Measurements from ENCODE around the gene ARID3A.

ARID3A gene

DNA sequence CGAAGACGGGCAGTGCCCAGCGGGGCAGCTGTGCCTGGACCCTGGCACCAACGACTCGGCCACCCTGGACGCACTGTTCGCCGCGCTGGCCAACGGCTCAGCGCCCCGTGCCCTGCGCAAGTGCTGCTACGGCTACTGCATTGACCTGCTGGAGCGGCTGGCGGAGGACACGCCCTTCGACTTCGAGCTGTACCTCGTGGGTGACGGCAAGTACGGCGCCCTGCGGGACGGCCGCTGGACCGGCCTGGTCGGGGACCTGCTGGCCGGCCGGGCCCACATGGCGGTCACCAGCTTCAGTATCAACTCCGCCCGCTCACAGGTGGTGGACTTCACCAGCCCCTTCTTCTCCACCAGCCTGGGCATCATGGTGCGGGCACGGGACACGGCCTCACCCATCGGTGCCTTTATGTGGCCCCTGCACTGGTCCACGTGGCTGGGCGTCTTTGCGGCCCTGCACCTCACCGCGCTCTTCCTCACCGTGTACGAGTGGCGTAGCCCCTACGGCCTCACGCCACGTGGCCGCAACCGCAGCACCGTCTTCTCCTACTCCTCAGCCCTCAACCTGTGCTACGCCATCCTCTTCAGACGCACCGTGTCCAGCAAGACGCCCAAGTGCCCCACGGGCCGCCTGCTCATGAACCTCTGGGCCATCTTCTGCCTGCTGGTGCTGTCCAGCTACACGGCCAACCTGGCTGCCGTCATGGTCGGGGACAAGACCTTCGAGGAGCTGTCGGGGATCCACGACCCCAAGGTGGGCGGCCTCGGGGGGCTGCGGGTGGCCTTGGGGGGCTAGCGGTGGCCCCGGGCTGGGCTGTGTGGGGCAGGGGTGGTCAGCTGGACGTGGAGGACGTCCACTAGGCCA lies 79.2 kb downstream of the ARID3A start:
- peak; percentile 22 for DNase-seq (ENCODE audit: low spot score)

DNA sequence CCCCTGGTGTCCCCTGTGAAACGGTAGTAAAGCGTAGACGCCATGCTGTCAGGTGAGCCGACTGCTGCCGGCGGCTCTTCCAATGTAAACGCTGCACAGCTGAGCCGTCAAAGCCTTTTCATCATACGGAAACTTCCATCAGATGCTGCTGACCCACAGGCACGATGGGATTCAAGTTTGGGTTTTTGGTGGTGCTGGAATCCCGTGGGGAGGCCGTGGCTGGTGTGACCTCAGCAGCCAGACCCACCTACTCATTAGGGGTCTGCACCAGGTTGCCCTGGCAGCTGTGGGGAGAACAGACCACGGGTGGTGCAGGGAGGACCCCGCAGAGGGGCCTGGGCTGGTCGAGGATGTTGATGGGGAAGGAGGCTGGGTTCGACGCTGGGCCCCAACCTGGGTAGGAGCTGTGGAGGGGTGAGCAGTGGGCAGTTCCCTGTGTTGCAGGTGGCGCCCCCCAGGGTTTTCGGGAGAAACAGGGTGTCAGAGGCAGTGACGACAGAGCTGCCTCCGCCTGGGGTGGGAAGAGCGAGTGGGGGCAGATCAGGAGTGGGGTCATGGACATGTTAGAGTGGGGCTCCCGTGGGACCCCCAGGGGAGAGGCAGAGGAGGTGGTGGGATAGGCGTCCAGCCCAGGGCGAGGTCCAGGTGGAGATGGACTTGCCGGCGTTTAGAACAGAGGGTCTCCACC lies 81.0 kb downstream of the ARID3A start:
- DNase-seq (ENCODE audit: low spot score), result no peak

DNA sequence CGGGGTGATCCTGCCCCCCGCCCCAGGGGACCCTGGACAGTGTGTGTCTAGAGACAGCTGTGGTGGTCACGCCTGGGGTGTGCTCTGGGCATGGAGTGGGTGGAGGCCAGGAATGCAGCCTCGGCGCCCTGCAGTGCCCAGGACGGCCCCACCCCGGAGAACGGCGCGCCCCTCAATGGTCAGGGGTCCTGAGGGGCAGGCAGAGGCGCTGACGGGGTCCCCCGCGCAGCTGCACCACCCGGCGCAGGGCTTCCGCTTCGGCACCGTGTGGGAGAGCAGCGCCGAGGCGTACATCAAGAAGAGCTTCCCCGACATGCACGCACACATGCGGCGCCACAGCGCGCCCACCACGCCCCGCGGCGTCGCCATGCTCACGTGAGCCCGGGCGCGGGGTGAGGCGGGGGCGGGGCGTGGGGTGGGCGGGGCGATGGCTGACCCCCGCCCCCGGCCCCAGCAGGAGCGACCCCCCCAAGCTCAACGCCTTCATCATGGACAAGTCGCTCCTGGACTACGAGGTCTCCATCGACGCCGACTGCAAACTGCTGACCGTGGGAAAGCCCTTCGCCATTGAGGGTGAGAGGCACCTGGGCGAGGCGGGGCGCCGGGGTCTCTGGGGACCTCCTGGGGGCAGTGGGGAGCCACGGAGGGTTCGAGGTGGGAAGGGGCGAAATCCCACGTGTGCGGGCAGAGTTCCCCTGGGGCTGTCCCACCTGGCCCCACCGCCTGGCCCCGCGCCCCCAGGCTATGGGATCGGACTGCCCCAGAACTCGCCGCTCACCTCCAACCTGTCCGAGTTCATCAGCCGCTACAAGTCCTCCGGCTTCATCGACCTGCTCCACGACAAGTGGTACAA lies 81.8 kb downstream of the ARID3A start:
- DNase-seq (ENCODE audit: low spot score), result no peak

DNA sequence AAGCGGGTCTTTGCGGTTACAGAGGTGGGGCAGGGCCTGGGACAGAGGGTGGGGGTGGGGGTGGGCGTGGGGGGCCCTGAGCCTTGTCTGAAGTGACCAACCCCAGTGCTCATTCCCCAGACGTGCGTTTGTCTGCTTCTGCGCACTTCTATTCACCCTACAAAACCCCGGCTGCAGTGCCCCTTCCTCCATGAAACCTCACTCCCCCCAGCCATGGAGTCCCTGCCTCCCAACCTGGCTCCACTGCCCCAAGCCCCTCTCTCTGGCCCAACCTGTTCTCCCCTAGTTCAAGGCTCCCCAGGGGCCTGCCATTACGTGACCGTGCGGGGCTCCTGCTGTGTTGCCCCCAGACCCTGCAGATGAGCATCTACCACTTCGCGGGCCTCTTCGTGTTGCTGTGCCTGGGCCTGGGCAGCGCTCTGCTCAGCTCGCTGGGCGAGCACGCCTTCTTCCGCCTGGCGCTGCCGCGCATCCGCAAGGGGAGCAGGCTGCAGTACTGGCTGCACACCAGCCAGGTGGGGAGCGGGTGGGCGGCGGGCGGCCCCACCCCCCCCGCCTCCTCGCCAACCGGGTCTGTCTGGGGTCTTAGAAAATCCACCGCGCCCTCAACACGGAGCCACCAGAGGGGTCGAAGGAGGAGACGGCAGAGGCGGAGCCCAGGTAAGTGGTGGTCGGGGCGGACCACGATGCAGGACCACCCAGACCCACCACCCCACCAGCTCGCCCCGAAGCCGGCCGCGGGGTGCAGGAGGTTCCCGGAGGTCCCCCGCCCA lies 82.6 kb downstream of the ARID3A start:
- DNase-seq (ENCODE audit: low spot score), result no peak

DNA sequence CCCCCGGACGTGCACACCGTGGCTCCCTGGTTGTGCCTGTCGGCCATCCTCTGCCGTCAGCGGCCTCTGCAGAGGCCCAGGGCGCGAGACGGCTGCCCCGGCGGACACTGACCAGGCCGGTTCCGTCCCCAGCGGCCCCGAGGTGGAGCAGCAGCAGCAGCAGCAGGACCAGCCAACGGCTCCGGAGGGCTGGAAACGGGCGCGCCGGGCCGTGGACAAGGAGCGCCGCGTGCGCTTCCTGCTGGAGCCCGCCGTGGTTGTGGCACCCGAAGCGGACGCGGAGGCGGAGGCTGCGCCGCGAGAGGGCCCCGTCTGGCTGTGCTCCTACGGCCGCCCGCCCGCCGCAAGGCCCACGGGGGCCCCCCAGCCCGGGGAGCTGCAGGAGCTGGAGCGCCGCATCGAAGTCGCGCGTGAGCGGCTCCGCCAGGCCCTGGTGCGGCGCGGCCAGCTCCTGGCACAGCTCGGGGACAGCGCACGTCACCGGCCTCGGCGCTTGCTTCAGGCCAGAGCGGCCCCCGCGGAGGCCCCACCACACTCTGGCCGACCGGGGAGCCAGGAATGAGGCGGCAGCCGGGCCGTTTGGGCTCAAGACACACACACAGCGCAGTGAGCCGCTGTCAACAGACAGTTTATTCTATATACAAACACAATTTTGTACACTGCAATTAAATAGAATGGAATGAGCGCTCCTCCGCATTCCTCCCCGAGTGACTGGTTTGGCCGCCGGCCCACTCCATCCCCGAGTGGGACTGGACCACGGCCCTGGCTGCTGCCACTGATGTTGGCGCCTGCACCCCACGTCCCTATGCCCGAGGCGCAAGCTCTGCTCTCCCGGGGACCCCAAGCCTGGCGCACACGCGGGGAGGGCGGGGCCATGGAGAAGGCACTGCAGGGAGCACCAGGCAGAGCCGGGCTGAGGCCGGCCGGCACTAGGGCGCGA lies 83.5 kb downstream of the ARID3A start:
- no peak for DNase-seq (ENCODE audit: low spot score)

DNA sequence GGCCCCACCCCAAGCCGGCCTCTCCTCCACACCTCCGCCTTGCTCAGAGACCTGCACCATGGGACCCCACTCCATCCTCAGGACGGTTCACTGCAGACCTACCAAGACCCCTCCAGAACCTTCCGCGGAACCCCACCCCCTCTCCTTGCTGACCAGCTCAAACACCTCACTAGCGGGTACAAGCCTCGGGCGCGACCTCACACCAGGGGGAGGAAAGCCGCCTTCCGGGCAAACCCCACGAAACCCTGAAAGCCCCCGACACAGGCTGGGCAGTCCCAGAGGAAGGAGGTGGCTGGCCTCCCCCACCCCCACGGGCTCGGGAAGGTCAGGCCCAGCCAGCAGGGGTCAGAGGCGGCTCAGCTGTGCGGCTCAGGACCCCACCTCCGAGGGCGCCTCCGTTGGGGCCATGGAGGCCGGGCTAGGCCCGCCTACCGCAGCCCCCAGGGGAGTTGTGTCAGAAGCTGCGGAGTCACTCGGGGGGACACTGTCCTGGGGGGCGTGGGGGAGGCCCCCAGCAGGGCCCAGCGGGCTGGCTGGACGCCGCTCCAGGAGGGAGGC lies 84.2 kb downstream of the ARID3A start:
- DNase-seq (ENCODE audit: low spot score), result no peak

DNA sequence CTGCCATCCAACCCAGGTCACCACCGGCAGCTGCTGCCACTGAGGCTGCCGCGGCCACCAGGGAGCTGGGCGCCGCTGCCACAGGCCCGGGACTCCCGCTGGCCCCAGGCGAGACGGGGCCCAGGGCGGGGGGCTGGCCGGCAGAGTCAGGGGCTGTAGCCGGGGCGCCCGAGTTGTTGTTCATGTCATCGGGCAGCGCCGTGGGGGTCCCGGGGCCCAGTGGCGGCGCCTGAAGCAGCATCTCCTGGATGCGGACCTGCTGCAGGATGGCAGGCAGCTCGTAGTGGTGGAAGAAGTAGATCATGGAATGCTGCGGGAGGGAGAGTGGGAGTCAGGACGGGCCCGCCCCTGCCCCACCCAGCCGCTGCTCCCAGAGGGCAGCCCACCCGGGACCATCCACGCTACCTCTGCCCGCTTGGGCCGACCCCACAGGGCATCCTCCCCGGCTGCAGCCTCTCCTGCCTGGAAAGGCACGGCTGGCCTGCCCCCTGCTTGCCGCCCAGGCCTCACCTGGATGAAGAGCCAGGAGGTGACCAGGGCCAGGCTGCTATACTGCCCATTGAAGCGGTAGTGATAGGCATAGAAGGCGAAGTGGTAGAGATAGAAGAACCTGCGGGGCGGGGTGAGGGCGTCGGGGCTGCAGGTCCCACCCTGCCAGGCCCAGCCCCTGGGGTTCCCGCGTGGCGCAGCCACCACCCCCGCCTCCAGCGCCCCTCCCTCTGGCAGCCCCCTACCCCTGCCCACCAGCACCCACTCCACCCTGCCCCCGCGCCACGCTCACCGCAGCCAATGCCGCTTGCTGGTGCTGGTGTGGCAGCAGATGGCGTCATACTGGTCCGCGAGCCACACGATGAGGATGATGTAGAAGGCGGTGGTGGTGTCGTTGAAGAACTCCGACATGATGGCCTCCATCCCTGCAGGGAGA lies 85.0 kb downstream of the ARID3A start:
- no peak for DNase-seq (ENCODE audit: low spot score)

DNA sequence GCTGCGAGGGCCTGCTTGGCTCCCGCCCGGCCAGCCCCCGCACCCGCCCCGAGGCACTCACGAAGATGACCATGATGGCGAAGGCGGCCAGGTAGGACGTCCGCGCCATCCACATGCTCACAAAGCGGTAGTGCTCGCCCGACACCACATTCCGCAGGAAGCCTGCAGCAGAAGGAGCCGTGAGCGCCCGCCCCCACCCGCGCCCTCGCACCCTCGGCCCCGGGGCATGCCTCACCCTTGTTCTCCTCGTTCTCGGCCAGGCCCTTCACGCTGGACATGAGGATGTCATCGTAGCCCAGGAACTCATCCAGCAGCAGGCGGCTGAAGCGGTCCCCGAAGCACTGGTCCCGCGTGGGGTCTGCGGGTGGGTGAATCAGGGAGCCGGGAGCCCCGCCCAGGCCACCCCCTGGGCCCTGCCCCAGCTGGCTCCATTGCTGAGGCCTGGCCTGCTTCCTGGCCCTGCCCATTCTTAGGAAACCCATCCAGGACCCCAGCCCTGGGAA lies 86.0 kb downstream of the ARID3A start:
- DNase-seq (ENCODE audit: low spot score), result no peak

DNA sequence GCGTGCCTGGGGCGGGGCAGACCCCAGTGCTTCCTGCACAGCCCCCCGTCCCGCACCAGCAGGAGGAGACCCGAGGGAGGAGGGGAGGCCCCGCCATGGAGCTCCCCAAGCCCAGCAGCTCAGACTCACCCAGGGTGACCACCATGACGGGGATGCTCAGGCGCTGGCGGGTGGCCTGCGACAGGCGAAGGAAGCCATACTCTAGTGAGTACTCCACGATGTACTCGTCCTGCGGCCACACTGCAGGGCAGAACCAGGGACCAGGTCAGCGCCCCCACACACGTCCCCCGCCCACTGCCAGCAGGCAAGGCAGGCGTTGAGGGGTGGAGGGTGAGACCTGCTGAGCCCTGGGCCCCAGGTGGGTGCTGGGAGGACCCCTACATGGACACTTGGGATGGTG lies 86.5 kb downstream of the ARID3A start:
- no peak for DNase-seq (ENCODE audit: low spot score)

DNA sequence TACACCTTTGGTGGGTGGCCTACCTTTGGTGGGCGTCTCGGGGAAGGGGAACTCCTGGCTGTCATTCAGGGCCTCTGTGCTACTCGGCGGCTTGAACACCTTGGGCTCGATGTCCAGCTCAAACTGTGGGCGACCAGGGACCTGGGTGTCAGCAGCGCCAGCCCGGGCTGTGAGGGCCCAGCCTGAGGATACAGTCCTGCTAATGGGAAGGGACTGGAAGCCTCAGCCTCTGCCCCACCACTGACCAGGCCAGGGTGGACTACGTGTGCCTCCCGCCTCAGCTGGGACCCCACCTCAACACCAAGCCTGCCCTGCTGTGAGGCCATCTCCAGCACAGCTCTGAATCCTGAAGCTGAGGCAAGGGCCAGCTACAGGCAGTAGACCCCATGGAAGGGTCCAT lies 87.4 kb downstream of the ARID3A start:
- no peak for DNase-seq (ENCODE audit: low spot score)

DNA sequence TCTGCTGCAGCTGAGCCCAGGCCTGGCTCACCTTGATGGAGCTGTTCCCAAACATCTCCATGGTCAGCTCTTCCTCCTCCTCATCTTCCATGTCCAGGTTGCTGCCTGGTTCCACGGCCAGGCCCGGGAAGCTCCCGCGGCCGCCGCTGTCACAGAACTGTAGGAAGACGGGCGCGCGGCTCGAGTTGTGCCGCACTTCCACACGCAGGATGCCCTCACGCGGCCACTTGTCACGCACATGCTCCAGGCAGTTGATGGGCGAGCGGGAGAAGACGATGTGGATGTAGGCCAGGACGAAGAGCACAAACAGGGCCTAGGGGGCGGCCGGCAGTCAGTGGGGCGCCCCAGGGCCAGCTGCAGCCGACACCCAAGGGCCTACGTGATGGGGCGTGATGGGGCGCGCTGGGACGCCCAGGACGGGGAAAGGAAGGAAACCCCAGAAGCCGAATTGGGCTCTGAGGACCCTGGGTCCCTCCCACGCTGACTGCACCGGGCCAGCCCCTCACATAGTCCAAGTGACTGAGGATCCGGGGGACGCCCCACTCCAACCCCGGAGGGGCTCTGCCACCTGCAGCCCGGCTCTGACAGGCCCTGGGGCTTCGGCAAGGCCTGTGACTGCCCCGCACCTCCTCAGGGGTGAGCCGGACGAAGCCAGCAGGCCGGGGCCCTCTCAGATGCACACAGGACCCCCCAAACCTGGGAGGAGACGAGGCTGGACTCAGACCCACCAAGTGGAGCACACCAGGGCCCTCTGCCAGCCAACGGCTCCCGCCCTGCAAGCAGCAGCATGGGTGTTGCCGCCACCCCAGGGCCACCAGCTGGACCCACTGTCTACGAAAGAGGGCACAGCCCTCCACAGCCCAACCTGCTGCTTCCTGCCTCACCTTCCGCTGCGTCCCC lies 88.6 kb downstream of the ARID3A start:
- no peak for DNase-seq (ENCODE audit: low spot score)

DNA sequence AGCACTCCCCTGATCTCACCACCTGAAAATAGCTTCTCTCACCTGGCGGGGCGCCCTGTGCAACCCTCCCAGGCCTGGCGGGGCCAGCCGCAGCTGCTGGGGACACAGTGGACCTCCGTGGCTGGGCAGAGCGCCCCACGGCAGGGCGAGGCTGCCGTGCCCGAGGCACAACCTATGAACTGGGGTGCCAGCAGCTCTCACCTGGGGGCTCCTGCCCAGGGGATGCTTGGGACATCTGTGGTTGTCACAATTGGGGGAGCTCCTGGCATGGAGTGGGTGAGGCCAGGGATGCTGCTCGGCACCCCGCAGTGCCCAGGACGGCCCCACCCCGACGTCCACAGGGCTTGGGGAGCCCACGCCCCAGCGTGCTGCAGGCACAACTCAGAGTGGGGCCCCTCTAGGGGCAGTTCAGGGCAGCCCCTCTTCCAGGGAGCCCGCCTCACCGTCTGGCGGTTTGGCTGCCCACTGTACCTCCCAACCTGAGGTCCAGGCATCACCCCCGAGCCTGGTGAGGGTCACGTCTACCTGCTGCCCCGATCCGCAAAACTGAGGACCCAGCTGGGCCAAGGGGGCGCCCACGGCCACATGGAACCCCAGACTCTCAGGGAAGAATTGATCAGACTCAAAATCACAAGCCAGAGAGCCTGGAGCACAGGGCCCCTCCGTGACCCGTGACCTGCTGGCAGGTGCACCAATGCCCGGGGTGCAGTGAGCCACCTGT lies 89.4 kb downstream of the ARID3A start:
- DNase-seq (ENCODE audit: low spot score), result no peak

DNA sequence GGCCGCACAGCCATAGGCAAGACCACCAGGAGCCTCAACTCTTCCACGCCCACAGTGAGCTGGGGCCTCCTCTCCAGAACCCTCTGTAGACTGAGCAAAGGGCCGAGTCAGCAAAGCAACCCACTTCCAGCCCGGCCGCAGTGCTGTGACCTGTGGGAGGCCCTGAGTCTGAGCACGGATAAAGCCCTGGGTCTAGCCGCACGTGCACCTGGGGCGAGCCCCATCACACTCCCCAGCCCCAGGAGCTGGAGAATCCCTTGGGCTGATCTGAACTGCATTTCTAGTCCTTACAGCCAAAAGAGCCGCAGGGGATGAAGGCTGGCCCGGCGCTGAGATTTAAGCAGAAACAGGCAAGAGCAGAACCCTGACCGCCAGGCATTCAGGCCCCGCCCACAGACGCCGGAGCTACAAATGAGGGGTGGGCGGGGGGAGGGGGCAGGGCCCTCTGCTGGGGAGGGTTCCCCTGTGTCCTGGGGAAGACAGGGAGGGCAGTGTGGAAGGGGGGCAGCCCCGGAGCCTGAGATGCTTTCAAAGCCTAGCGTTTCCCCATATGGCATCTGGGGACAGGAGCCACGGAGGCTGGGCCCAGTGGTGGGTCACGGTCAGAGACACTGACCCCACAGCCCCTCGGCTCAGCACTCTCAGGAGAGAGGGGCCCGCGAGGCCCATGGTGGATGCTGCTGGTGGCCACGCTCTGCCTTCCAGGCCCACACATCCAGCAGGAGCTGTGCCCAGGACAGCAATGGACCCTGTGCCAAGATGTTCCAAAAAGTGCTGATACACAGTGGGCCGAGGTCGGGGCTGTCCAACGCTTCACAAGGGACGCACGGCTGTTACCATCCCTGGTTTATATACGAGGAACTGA lies 90.2 kb downstream of the ARID3A start:
- no peak for DNase-seq (ENCODE audit: low spot score)

DNA sequence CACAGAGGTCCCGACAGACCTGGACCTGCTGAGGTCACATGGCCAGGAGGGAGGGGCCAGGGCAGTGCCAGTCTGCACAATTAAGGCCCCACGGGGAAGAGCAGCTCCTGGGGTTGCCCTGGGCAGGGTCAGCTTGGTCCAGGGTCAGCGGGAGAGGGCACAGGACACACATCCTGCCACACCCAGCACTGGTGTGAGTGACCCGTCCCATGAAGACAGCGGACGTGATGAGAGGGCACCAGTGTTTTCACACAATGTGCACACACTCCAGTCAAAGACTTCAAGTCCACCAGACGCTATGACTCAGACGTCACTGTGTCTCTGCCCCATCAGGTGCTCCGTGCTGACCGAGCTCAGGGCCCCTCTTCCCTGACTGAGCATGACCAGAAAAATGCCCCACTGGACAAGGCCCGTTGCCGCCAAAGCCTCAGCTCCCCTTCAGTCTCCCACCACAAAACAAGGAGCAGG lies 90.8 kb downstream of the ARID3A start:
- no peak for DNase-seq (ENCODE audit: low spot score)

DNA sequence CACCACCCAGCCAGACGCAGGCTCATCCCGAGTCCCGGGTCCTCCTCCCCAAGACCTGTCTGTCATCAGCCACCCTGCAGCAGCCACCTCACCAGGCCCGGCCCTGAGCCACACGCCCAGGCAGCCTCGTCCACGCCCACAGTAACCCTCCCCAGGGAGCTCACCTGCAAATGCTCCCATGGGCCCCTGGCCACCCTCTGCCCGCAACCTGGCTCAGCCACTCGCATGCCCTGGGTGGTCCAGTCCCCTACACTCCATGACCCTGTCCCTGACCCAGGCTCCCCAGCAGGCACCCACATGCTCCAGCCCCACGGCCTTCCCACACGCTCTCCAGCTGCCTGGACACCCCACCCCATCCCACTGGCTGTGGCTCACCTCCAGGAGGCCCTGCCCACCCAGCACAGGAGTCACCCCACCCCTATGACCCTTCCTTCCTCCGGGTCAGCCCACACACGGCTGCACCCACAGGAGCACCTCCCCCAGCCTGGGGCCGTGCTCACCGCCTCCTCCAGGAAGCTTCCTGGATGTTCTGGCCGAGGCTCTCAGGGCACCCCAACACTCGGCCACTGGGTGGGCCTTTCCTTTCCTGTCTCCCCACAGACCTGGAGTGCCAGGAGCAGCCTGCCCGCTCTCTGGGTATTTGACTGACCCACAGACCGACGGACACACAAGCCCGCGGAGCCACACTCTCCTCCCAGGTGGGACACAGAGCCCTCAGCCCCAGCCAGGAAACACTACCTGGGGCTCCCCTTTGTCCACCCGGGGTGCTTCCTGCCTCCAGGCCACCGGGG lies 91.5 kb downstream of the ARID3A start:
- DNase-seq (ENCODE audit: low spot score), result no peak

Data from SW480 (cell line).